NCI-H524 (cell line): ENCODE data around the gene NDUFAF4.

Experiments used
- DNase-seq, 2 experiments: peaks; one replicate each; lab custom pipeline; 2025; lab: John Stamatoyannopoulos, UW

Gene NDUFAF4

GRCh38 chr6:96899019-96899418 lies 1.3 kb upstream of the NDUFAF4 start:
- peak in 1 of 2 experiments; percentile 59 for DNase-seq

- DNase-seq: no peak
These were observed 655 bp upstream of the NDUFAF4 start for GRCh38 chr6:96898241-96898851.

- DNase-seq: no peak
These were observed 8.5 kb downstream of the NDUFAF4 start for GRCh38 chr6:96889146-96889545.

- no peak for DNase-seq
These were observed 8.9 kb downstream of the NDUFAF4 start for GRCh38 chr6:96888745-96889144.

- no peak for DNase-seq
These were observed 11.2 kb downstream of the NDUFAF4 start for GRCh38 chr6:96886519-96886918.

GRCh38 chr6:96885187-96885631 lies 12.5 kb downstream of the NDUFAF4 start:
- peak in 1 of 2 experiments; percentile 44 for DNase-seq

GRCh38 chr6:96878143-96878542 lies 19.5 kb downstream of the NDUFAF4 start:
- no peak for DNase-seq

- no peak for DNase-seq
These were observed 20.7 kb downstream of the NDUFAF4 start for GRCh38 chr6:96876886-96877545.

- DNase-seq: peak in 1 of 2 experiments; percentile 54
These were observed 24.7 kb downstream of the NDUFAF4 start for GRCh38 chr6:96872976-96873375.

- no peak for DNase-seq
These were observed 32.7 kb downstream of the NDUFAF4 start for GRCh38 chr6:96865055-96865405.

GRCh38 chr6:96864216-96865054 lies 33.3 kb downstream of the NDUFAF4 start:
- DNase-seq: peak; percentile 74 to 85

GRCh38 chr6:96862560-96862959 lies 35.1 kb downstream of the NDUFAF4 start:
- peak; percentile 13 to 38 for DNase-seq

GRCh38 chr6:96861588-96861987 lies 36.1 kb downstream of the NDUFAF4 start:
- DNase-seq: no peak

GRCh38 chr6:96856856-96857255 lies 40.8 kb downstream of the NDUFAF4 start:
- no peak for DNase-seq

- DNase-seq: peak in 1 of 2 experiments; percentile 4
These were observed 44.6 kb downstream of the NDUFAF4 start for GRCh38 chr6:96853083-96853482.

- no peak for DNase-seq
These were observed 45.1 kb downstream of the NDUFAF4 start for GRCh38 chr6:96852605-96853004.

- DNase-seq: no peak
These were observed 45.8 kb downstream of the NDUFAF4 start for GRCh38 chr6:96851858-96852257.

GRCh38 chr6:96849615-96850014 lies 48.1 kb downstream of the NDUFAF4 start:
- DNase-seq: no peak

- no peak for DNase-seq
These were observed 53.2 kb downstream of the NDUFAF4 start for GRCh38 chr6:96844530-96844929.

- no peak for DNase-seq
These were observed 56.3 kb downstream of the NDUFAF4 start for GRCh38 chr6:96841345-96841744.
